HEK293 (cell line): Measurements from ENCODE around the gene FOSL1.

Source experiments
- CTCF ChIA-PET: fragments of 350-600 bp; formaldehyde crosslinking; extraction: SDS; loops from one replicate; lab custom pipeline; 2021; ENCODE audit warnings: antibody characterized with exemption; lab: Yijun Ruan, JAX
- POLR2A ChIA-PET: fragments of 300-600 bp; formaldehyde crosslinking; extraction: SDS; loops from one replicate; lab custom pipeline; 2020; ENCODE audit warnings: antibody characterized with exemption, inconsistent platforms; lab: Yijun Ruan, JAX
- H3K27ac ChIP-seq: fragments of 200-500 bp; sonication (Bioruptor generic); 2 replicates; pipeline ENCODE4 v1.5.1; 2014; ENCODE audit warnings: low read depth, low read length, control low read depth, inconsistent platforms; ENCODE audit errors: extremely low read depth
- H3K36me3 ChIP-seq, 2 experiments: fragments of 200-500 bp in 1 of 2; sonication (Bioruptor generic) in 1 of 2; 1 replicate in 1 of 2; 2 replicates in 1 of 2; pipeline ENCODE4 v1.5.1; 2014 to 2017; ENCODE audit warnings: inconsistent platforms in 2 of 2, low read length in 2 of 2; ENCODE audit not compliant: control insufficient read depth in 2 of 2, insufficient read depth in 1 of 2
- H3K4me1 ChIP-seq: fragments of 200-500 bp; sonication (Bioruptor generic); 2 replicates; pipeline ENCODE4 v1.5.1; 2014; ENCODE audit warnings: mild to moderate bottlenecking, low read length, inconsistent platforms; ENCODE audit not compliant: control insufficient read depth, insufficient read depth
- H3K4me3 ChIP-seq: 2 replicates; pipeline ENCODE4 v1.5.1; 2011; ENCODE audit warnings: low read depth, mild to moderate bottlenecking, control low read depth, low read length, moderate library complexity
- H3K9me3 ChIP-seq: fragments of 200-500 bp; sonication (Bioruptor generic); 2 replicates; pipeline ENCODE4 v1.5.1; 2014; ENCODE audit warnings: low read depth, low read length, inconsistent platforms; ENCODE audit not compliant: control insufficient read depth, insufficient read depth
- IKZF3 ChIP-seq: fragments of 450-650 bp; IDR thresholded peaks from 2 replicates; pipeline ENCODE4 v1.5.0; 2018; ENCODE audit warnings: missing biosample characterization, mild to moderate bottlenecking, missing genetic modification characterization, moderate library complexity
- INSM2 ChIP-seq: fragments of 450-650 bp; formaldehyde crosslinking; IDR thresholded peaks from 2 replicates; pipeline ENCODE4 v1.5.1; 2016; ENCODE audit warnings: missing biosample characterization, missing genetic modification characterization
- MEIS1 ChIP-seq: sonication (generic); formaldehyde crosslinking; IDR thresholded peaks from 2 replicates; pipeline ENCODE4 v1.8.1; 2022; ENCODE audit warnings: missing genetic modification reagents, mild to moderate bottlenecking, borderline replicate concordance
- MYNN ChIP-seq: fragments of 450-650 bp; formaldehyde crosslinking; IDR thresholded peaks from 2 replicates; pipeline ENCODE4 v1.5.1; 2016; ENCODE audit warnings: missing biosample characterization, missing genetic modification characterization, borderline replicate concordance
- PATZ1 ChIP-seq: fragments of 450-650 bp; formaldehyde crosslinking; IDR thresholded peaks from 2 replicates; pipeline ENCODE4 v1.5.1; 2016; ENCODE audit warnings: missing biosample characterization, missing genetic modification characterization
- SCRT2 ChIP-seq: fragments of 450-650 bp; formaldehyde crosslinking; IDR thresholded peaks from 2 replicates; pipeline ENCODE4 v1.5.1; 2016; ENCODE audit warnings: missing biosample characterization, missing genetic modification characterization
- ZBTB6 ChIP-seq: fragments of 450-650 bp; formaldehyde crosslinking; IDR thresholded peaks from 2 replicates; pipeline ENCODE4 v1.5.1; 2017; ENCODE audit warnings: missing biosample characterization, missing genetic modification characterization
- ZNF114 ChIP-seq: fragments of 450-650 bp; formaldehyde crosslinking; IDR thresholded peaks from 2 replicates; pipeline ENCODE4 v1.5.0; 2017; ENCODE audit warnings: missing biosample characterization, missing genetic modification characterization
- ZNF155 ChIP-seq: fragments of 450-650 bp; formaldehyde crosslinking; IDR thresholded peaks from 2 replicates; pipeline ENCODE4 v1.5.1; 2016; ENCODE audit warnings: missing biosample characterization, missing genetic modification characterization
- ZNF184 ChIP-seq: fragments of 450-650 bp; IDR thresholded peaks from 2 replicates; pipeline ENCODE4 v1.5.1; 2018; ENCODE audit warnings: missing biosample characterization, mild to moderate bottlenecking, missing genetic modification characterization
- ZNF416 ChIP-seq: fragments of 450-650 bp; formaldehyde crosslinking; IDR thresholded peaks from 2 replicates; pipeline ENCODE4 v1.5.1; 2016; ENCODE audit warnings: missing biosample characterization, missing genetic modification characterization
- ZNF423 ChIP-seq: fragments of 450-650 bp; formaldehyde crosslinking; IDR thresholded peaks from 2 replicates; pipeline ENCODE4 v1.5.1; 2016; ENCODE audit warnings: missing biosample characterization, missing genetic modification characterization
- ZNF514 ChIP-seq: fragments of 450-650 bp; formaldehyde crosslinking; IDR thresholded peaks from 2 replicates; pipeline ENCODE4 v1.5.1; 2016; ENCODE audit warnings: missing biosample characterization, missing genetic modification characterization
- ZNF530 ChIP-seq: fragments of 450-650 bp; formaldehyde crosslinking; IDR thresholded peaks from 2 replicates; pipeline ENCODE4 v1.5.1; 2016; ENCODE audit warnings: low read depth, missing biosample characterization, missing genetic modification characterization
- ZNF558 ChIP-seq: fragments of 450-650 bp; formaldehyde crosslinking; IDR thresholded peaks from 2 replicates; pipeline ENCODE4 v1.5.1; 2016; ENCODE audit warnings: missing biosample characterization, missing genetic modification characterization
- ZNF585B ChIP-seq: fragments of 450-650 bp; formaldehyde crosslinking; IDR thresholded peaks from 2 replicates; pipeline ENCODE4 v1.5.1; 2016; ENCODE audit warnings: missing biosample characterization, missing genetic modification characterization
- ZNF600 ChIP-seq: fragments of 450-650 bp; formaldehyde crosslinking; IDR thresholded peaks from 2 replicates; pipeline ENCODE4 v1.5.1; 2016; ENCODE audit warnings: missing biosample characterization, missing genetic modification characterization
- ZNF747 ChIP-seq: fragments of 450-650 bp; formaldehyde crosslinking; IDR thresholded peaks from 2 replicates; pipeline ENCODE4 v1.5.1; 2016; ENCODE audit warnings: missing biosample characterization, missing genetic modification characterization
- TF ChIP-seq, protein P1 (sequence below): fragments of 450-650 bp; formaldehyde crosslinking; IDR thresholded peaks from 2 replicates; pipeline ENCODE4 v1.5.1; 2016; ENCODE audit warnings: missing biosample characterization, missing genetic modification characterization

Gene FOSL1

DNA sequence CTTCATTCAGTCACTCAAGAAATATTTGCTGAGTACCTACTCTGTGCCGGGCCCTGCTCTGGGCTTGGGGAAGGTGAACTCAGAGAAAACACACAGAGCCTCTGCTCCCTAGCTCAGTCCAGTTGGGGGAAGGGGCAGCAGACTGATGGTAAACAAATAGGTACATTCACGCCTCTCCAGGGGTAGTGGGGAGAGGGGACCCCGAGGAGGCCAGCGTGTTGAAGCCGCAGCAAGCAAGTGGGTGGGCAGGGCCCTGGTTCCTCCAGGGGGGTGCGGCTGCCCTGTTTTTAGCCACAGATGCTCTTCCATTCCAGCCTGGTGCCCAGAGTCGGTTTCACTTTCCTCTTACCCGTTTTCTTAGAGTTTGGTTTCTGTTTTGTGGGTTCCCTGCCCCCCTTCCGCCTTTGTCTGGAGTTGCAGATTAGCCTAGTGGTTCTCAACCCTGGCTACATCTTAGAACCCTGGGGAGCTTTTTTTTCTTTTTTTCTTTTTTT is 27.8 kb upstream of the FOSL1 start:
- Histone ChIP-seq H3K36me3 (peaks cover 0 to under 1% of the 10 kb centered on the region in 2 experiments; a peak in 2 of 3 replicates), H3K9me3 (no peaks in the 10 kb centered on the region), H3K4me3 (no peak overlapping the region), H3K27ac (no peak overlapping the region)
- ChIA-PET CTCF (interaction anchor here (1.2 kb wide), 1 partner anchor 40 kb away, joined by 4 read pairs; the partner anchor contains the start of gene FIBP), POLR2A (no interaction called here)
- TF ChIP-seq ZNF184 (tag by site-specific recombination) = no peak
- no peak for TF ChIP-seq ZNF747 (tag by site-specific recombination)
- TF ChIP-seq ZBTB6 (tag by site-specific recombination) = no peak
- no peak for TF ChIP-seq PATZ1 (tag by site-specific recombination)
- no peak for TF ChIP-seq IKZF3 (tag by site-specific recombination)
- no peak for TF ChIP-seq MEIS1 (CRISPR knock-in tag)
- no peak for TF ChIP-seq ZNF423 (tag by site-specific recombination)
- no peak for TF ChIP-seq ZNF514 (tag by site-specific recombination)
- TF ChIP-seq, protein P1, sequence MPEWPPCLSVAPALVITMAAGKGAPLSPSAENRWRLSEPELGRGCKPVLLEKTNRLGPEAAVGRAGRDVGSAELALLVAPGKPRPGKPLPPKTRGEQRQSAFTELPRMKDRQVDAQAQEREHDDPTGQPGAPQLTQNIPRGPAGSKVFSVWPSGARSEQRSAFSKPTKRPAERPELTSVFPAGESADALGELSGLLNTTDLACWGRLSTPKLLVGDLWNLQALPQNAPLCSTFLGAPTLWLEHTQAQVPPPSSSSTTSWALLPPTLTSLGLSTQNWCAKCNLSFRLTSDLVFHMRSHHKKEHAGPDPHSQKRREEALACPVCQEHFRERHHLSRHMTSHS = no peak
- no peak for TF ChIP-seq ZNF530
- TF ChIP-seq ZNF416 (tag by site-specific recombination) = no peak
- TF ChIP-seq INSM2 (tag by site-specific recombination) = no peak
- TF ChIP-seq ZNF600 (tag by site-specific recombination) = no peak
- no peak for TF ChIP-seq ZNF585B (tag by site-specific recombination)
- TF ChIP-seq ZNF155 (tag by site-specific recombination) = no peak
- TF ChIP-seq ZNF558 = no peak
- TF ChIP-seq, all 188 proteins: peak for 0
- no peaks in the 10 kb centered on the region for H3K4me1 ChIP-seq

GRCh38 chr11:65925397-65925796 is 25.2 kb upstream of the FOSL1 start:
- CTCF ChIA-PET = interaction anchor here (0.5 to 0.9 kb wide), 2 partner anchors 54 to 337 kb away, joined by 4 read pairs; no protein-coding TSS in a partner anchor
- H3K9me3 ChIP-seq = no peaks in the 10 kb centered on the region
- no peak overlapping the region for H3K4me3 ChIP-seq
- TF ChIP-seq MYNN (tag by site-specific recombination) (no peak), SCRT2 (tag by site-specific recombination) (peak; percentile 75), ZNF114 (no peak)
- no peaks in the 10 kb centered on the region for H3K4me1 ChIP-seq
- H3K36me3 ChIP-seq = peaks cover 0 to 14% of the 10 kb centered on the region in 2 experiments; a peak in 2 of 3 replicates
- no peak overlapping the region for H3K27ac ChIP-seq
- POLR2A ChIA-PET = no interaction called here
